Stimulated activated naive CD8-positive, alpha-beta T cell treated with anti-CD3 and anti-CD28 coated beads, Interleukin-15, Interleukin-2, amounts not matched to agents 100 ng/mL and 50 ng/mL, for 24 hours (primary cell): ENCODE measurements around the gene AUH.

Source experiments
- H3K27ac Mint-ChIP-seq: one replicate; pipeline ENCODE4 v1.8.0; 2021; ENCODE audit warnings: mild to moderate bottlenecking, mixed read lengths
- H3K27me3 Mint-ChIP-seq: one replicate; pipeline ENCODE4 v1.8.0; 2021; ENCODE audit warnings: mixed read lengths
- H3K36me3 Mint-ChIP-seq: one replicate; pipeline ENCODE4 v1.8.0; 2021; ENCODE audit warnings: low read depth, mixed read lengths
- H3K4me1 Mint-ChIP-seq: one replicate; pipeline ENCODE4 v1.8.0; 2021; ENCODE audit warnings: low read depth, mixed read lengths
- H3K4me3 Mint-ChIP-seq: one replicate; pipeline ENCODE4 v1.8.0; 2021; ENCODE audit warnings: mild to moderate bottlenecking, mixed read lengths
- H3K9me3 Mint-ChIP-seq: one replicate; pipeline ENCODE4 v1.8.0; 2021; ENCODE audit warnings: mixed read lengths

The AUH gene

GRCh38 chr9:91170951-91171350, 190.8 kb downstream of the AUH start:
- Mint-ChIP-seq H3K36me3 (peaks cover 34% of the 10 kb centered on the region), H3K4me1 (peaks cover 34% of the 10 kb centered on the region), H3K27me3 (no peaks in the 10 kb centered on the region), H3K27ac (no peak overlapping the region), H3K9me3 (peaks cover 24% of the 10 kb centered on the region), H3K4me3 (no peak overlapping the region)

GRCh38 chr9:91166796-91167366, 194.8 kb downstream of the AUH start:
- Mint-ChIP-seq H3K4me1 (peaks cover 48% of the 10 kb centered on the region), H3K27me3 (no peaks in the 10 kb centered on the region), H3K4me3 (no peak overlapping the region), H3K27ac (no peak overlapping the region), H3K9me3 (peaks cover 15% of the 10 kb centered on the region), H3K36me3 (peaks cover 25% of the 10 kb centered on the region)

GRCh38 chr9:91164724-91165520, 196.8 kb downstream of the AUH start:
- H3K9me3 Mint-ChIP-seq, result no peaks in the 10 kb centered on the region
- peak overlapping the region; percentile 99 for H3K27ac Mint-ChIP-seq
- H3K4me1 Mint-ChIP-seq, result peaks cover 58% of the 10 kb centered on the region
- no peaks in the 10 kb centered on the region for H3K27me3 Mint-ChIP-seq
- peaks cover 6% of the 10 kb centered on the region for H3K36me3 Mint-ChIP-seq
- peak overlapping the region; percentile 79 for H3K4me3 Mint-ChIP-seq
